GM12878 (cell line): ENCODE data around the gene KRTAP5-11. TPM values are rescaled to one million over a fixed set of nuclear protein-coding genes. Genes with fewer than 3 reads are reported as not detected.
A peak's percentile ranks its signal among the peaks of the same experiment; 100 is the strongest.

Experiments used
- ATAC-seq: fragments of 200-7000 bp; cut with Tn5 transposase; 3 replicates; pipeline ENCODE4 v1.9.1; 2020; ENCODE audit warnings: mild to moderate bottlenecking, moderate library complexity
- BruUV-seq: library from RNA; stranded (reverse); fragments of 400-500 nt; replicated peaks from 2 replicates; lab custom pipeline; 2021; lab: Mats Ljungman, UMichigan
- CTCF ChIA-PET: fragments of 300-600 bp; sonication (Branson Sonifier 250); formaldehyde crosslinking; extraction: SDS; loops from one replicate; lab custom pipeline; 2021; ENCODE audit warnings: inconsistent platforms; lab: Yijun Ruan, JAX
- POLR2A ChIA-PET: fragments of 350-600 bp; formaldehyde crosslinking; extraction: SDS; loops from one replicate; lab custom pipeline; 2021; ENCODE audit warnings: inconsistent platforms; lab: Charles Lee
- RAD21 ChIA-PET: fragments of 300-600 bp; sonication (Branson Sonifier 250); formaldehyde crosslinking; loops from one replicate; lab custom pipeline; 2023; ENCODE audit warnings: antibody characterized with exemption; ENCODE audit not compliant: unreplicated experiment; lab: Charles Lee
- SMC1A ChIA-PET: fragments of 300-600 bp; sonication (Branson Sonifier 250); formaldehyde crosslinking; loops from one replicate; lab custom pipeline; 2023; ENCODE audit not compliant: unreplicated experiment, uncharacterized antibody; lab: Charles Lee
- DNase-seq: peaks from one replicate; pipeline ENCODE4 v3.0.0-alpha.2; 2011; ENCODE audit warnings: low read depth, low spot score
- FAIRE-seq: peaks from 3 replicates; lab custom pipeline; 2011; peaks lifted over from hg19 to GRCh38; lab: Jason Lieb, UNC
- H2AFZ ChIP-seq: 2 replicates; pipeline ENCODE4 v1.6.0; 2011; ENCODE audit warnings: low read depth, low read length, control low read depth; ENCODE audit not compliant: control insufficient read depth
- H3K27ac ChIP-seq: 2 replicates; pipeline ENCODE4 v1.5.1; 2011; ENCODE audit warnings: control low read depth; ENCODE audit not compliant: control insufficient read depth, insufficient read depth
- H3K27me3 ChIP-seq, 2 experiments: replicated peaks in 1 of 2; 2 replicates each; pipeline versions ENCODE4 v1.6.0 to v1.6.1; 2011; ENCODE audit warnings: low read length in 1 of 2; ENCODE audit not compliant: control insufficient read depth in 2 of 2, insufficient read depth in 2 of 2
- H3K36me3 ChIP-seq, 2 experiments: 2 replicates each; pipeline ENCODE4 v1.5.1; 2011; ENCODE audit warnings: low read length in 1 of 2; ENCODE audit not compliant: control insufficient read depth in 2 of 2, insufficient read depth in 2 of 2
- H3K4me1 ChIP-seq: 2 replicates; pipeline ENCODE4 v1.6.1; 2011; ENCODE audit warnings: mild to moderate bottlenecking, low read length, moderate library complexity, mixed read lengths; ENCODE audit not compliant: control insufficient read depth, insufficient read depth
- H3K4me2 ChIP-seq: 2 replicates; pipeline ENCODE4 v1.6.0; 2011; ENCODE audit warnings: control low read depth; ENCODE audit not compliant: control insufficient read depth, insufficient read depth
- H3K4me3 ChIP-seq: fragments of 200-600 bp; sonication (generic); 2 replicates; pipeline ENCODE4 v1.5.1; 2016
- H3K79me2 ChIP-seq: 2 replicates; pipeline ENCODE4 v1.6.0; 2011; ENCODE audit warnings: low read length; ENCODE audit not compliant: control insufficient read depth, insufficient read depth
- H3K9ac ChIP-seq: 2 replicates; pipeline ENCODE4 v1.8.0; 2011; ENCODE audit warnings: low read length, control low read depth, mixed read lengths; ENCODE audit not compliant: control insufficient read depth, insufficient read depth
- H3K9me3 ChIP-seq: replicated peaks from 3 replicates; pipeline ENCODE4 v1.5.1; 2011; ENCODE audit warnings: mild to moderate bottlenecking, low read length; ENCODE audit not compliant: control insufficient read depth, insufficient read depth
- H4K20me1 ChIP-seq: 2 replicates; pipeline ENCODE4 v1.6.0; 2011; ENCODE audit not compliant: control insufficient read depth, insufficient read depth
- ASH2L ChIP-seq: fragments of 300-600, 200-600 bp; sonication (generic); IDR thresholded peaks from 2 replicates; pipeline ENCODE4 v1.6.1; 2017; ENCODE audit warnings: low read depth, mild to moderate bottlenecking, borderline replicate concordance
- BCL11A ChIP-seq: IDR thresholded peaks from 2 replicates; pipeline ENCODE4 v1.6.1; 2011; ENCODE audit warnings: low read depth, low read length
- BMI1 ChIP-seq: fragments of 450-650 bp; IDR thresholded peaks from 2 replicates; pipeline ENCODE4 v1.6.1; 2016; ENCODE audit warnings: mild to moderate bottlenecking, moderate library complexity, borderline replicate concordance
- GABPA ChIP-seq: IDR thresholded peaks from 2 replicates; pipeline ENCODE4 v1.6.1; 2014; ENCODE audit warnings: antibody characterized with exemption, low read depth, mild to moderate bottlenecking, inconsistent platforms
- SMC3 ChIP-seq: IDR thresholded peaks from 2 replicates; pipeline ENCODE4 v1.6.1; 2011; ENCODE audit warnings: low read length, improper control_type of control experiment, borderline replicate concordance
- STAT1 ChIP-seq: fragments of 450-650 bp; conservative IDR thresholded peaks from 2 replicates; pipeline ENCODE4 v1.6.1; 2014; ENCODE audit warnings: antibody characterized with exemption, mild to moderate bottlenecking
- SUZ12 ChIP-seq: fragments of 200-600 bp; sonication (generic); IDR thresholded peaks from one replicate; pipeline ENCODE4 v1.6.1; 2018; ENCODE audit warnings: antibody characterized with exemption, mild to moderate bottlenecking; ENCODE audit not compliant: unreplicated experiment
- TAF1 ChIP-seq: IDR thresholded peaks from 2 replicates; pipeline ENCODE4 v1.6.1; 2011; ENCODE audit warnings: mild to moderate bottlenecking, low read depth, low read length, borderline replicate concordance
- ZNF207 ChIP-seq: fragments of 450-650 bp; IDR thresholded peaks from 2 replicates; pipeline ENCODE4 v1.6.1; 2014; ENCODE audit warnings: antibody characterized with exemption, mild to moderate bottlenecking, borderline replicate concordance
- WGBS: methylation state at CpG from one replicate; pipeline ENCODE4 v1.1.6; 2016; ENCODE audit warnings: low lambda C conversion rate; ENCODE audit not compliant: insufficient replicate concordance, insufficient coverage; ENCODE audit errors: missing lambda C conversion rate; 5-methylcytosine and 5-hydroxymethylcytosine counted together
- in situ Hi-C: fragments of 300-500 bp; cut with MboI; formaldehyde crosslinking; loops from 9 replicates; pipeline ENCODE4 v1.14.3; 2018; ENCODE audit warnings: mixed read lengths
- intact Hi-C: fragments of 100-400 bp; cut with micrococcal nuclease; formaldehyde crosslinking; loops from one replicate; pipeline ENCODE4 v1.14.2; 2022; ENCODE audit not compliant: unreplicated experiment
- polyA plus RNA-seq, 11 experiments: library from polyadenylated mRNA; depleted of rRNA in 4 of 11; unstranded in 6 of 11; stranded (reverse) in 5 of 11; fragments of >200 nt; fragmentation: Nextera tagmentation in 4 of 11; fragmentation: Illumina TruSeq in 1 of 11; extraction: Ambion mirVana in 4 of 11; extraction: Trizol in 1 of 11; gene quantifications; 1 replicate in 1 of 11; 2 replicates in 10 of 11; pipeline versions ENCODE4 v1.2.1 to v1.2.3, GENCODE V29; 2011 to 2016; ENCODE audit warnings: inconsistent platforms in 2 of 11, missing spikeins in 2 of 11, low read depth in 1 of 11
- total RNA-seq, 4 experiments: library from RNA; depleted of rRNA in 3 of 4; stranded (reverse); fragments of >200 nt in 3 of 4; fragmentation: Illumina TruSeq in 1 of 4; extraction: Trizol in 1 of 4; gene quantifications; 2 replicates each; pipeline versions ENCODE4 v1.2.1 to v1.2.3, GENCODE V29; 2013 to 2021
- TF ChIP-seq, protein P1 (sequence below): fragments of 450-650 bp; formaldehyde crosslinking; IDR thresholded peaks from 2 replicates; pipeline ENCODE4 v1.5.0; 2022; ENCODE audit warnings: mild to moderate bottlenecking, missing genetic modification characterization
- TF ChIP-seq, protein P2 (sequence below): IDR thresholded peaks from 2 replicates; pipeline ENCODE4 v1.6.1; 2012; ENCODE audit warnings: low read depth, low read length, improper control_type of control experiment
- TF ChIP-seq, protein P3 (sequence below): IDR thresholded peaks from 2 replicates; pipeline ENCODE4 v1.6.1; 2011; ENCODE audit warnings: mild to moderate bottlenecking, low read depth, low read length, moderate library complexity; ENCODE audit not compliant: insufficient replicate concordance
- TF ChIP-seq, protein P4 (sequence below): IDR thresholded peaks from 2 replicates; pipeline ENCODE4 v1.6.1; 2012; ENCODE audit warnings: low read length, inconsistent platforms

Gene KRTAP5-11
- total and polyA plus RNA-seq, 10 of the 15 experiments (the other 5 are each of a cell fraction or from before 2014, with no cell fraction given): not detected

DNA sequence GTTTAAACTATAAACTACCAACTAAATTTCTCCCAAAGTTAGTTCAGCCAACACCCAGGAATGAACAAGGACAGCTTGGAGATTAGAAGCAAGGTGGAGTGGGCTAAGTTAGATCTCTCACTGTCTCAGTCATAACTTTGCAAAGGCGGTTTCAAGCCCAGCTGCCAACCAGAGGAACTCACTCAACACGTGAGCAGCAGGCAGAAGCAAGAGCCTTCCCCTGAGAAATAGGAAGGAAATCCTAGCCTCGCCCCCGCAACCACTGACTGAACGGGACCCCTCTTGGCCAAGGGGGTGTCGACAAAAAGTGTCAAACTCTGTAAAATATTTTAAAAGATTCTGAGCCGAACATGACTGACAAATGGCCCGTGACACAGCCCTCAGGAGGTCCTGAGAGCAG lies 38.8 kb downstream of the KRTAP5-11 start:
- H3K27ac ChIP-seq: 0 out of 2 replicates have a peak overlapping the region, but pooled peaks have one; percentile 18
- no peak overlapping the region; the same call in 1 of the 2 replicates for H3K4me2 ChIP-seq
- BruUV-seq: no TSS peak
- peak overlapping the region; percentile 34; the same call in 1 of the 2 replicates for H2AFZ ChIP-seq
- 2% methylated on average over 8 of the region's 8 CpGs for WGBS
- in situ Hi-C loops: no loop called here
- ChIA-PET RAD21 (no interaction called here), CTCF (no interaction called here), POLR2A (no interaction called here), SMC1A (no interaction called here)
- H3K27me3 ChIP-seq: no peaks in the 10 kb centered on the region
- no peak for DNase-seq
- H3K4me1 ChIP-seq: peaks cover 41% of the 10 kb centered on the region
- no peaks in the 10 kb centered on the region for H4K20me1 ChIP-seq
- intact Hi-C loops: no loop called here
- no peak for FAIRE-seq
- H3K9ac ChIP-seq: no peak overlapping the region
- no peak overlapping the region for H3K4me3 ChIP-seq
- no peaks in the 10 kb centered on the region for H3K36me3 ChIP-seq
- H3K9me3 ChIP-seq: peaks cover 38% of the 10 kb centered on the region
- H3K79me2 ChIP-seq: no peaks in the 10 kb centered on the region
- ATAC-seq: no peak
- TF ChIP-seq, protein P1, sequence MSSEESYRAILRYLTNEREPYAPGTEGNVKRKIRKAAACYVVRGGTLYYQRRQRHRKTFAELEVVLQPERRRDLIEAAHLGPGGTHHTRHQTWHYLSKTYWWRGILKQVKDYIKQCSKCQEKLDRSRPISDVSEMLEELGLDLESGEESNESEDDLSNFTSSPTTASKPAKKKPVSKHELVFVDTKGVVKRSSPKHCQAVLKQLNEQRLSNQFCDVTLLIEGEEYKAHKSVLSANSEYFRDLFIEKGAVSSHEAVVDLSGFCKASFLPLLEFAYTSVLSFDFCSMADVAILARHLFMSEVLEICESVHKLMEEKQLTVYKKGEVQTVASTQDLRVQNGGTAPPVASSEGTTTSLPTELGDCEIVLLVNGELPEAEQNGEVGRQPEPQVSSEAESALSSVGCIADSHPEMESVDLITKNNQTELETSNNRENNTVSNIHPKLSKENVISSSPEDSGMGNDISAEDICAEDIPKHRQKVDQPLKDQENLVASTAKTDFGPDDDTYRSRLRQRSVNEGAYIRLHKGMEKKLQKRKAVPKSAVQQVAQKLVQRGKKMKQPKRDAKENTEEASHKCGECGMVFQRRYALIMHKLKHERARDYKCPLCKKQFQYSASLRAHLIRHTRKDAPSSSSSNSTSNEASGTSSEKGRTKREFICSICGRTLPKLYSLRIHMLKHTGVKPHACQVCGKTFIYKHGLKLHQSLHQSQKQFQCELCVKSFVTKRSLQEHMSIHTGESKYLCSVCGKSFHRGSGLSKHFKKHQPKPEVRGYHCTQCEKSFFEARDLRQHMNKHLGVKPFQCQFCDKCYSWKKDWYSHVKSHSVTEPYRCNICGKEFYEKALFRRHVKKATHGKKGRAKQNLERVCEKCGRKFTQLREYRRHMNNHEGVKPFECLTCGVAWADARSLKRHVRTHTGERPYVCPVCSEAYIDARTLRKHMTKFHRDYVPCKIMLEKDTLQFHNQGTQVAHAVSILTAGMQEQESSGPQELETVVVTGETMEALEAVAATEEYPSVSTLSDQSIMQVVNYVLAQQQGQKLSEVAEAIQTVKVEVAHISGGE (CRISPR knock-in tag): no peak
- TF ChIP-seq SMC3 (no peak), GABPA (no peak), SUZ12 (no peak), ASH2L (no peak), TAF1 (no peak), ZNF207 (no peak), BMI1 (no peak), STAT1 (no peak), BCL11A (no peak)
- TF ChIP-seq, protein P2, sequence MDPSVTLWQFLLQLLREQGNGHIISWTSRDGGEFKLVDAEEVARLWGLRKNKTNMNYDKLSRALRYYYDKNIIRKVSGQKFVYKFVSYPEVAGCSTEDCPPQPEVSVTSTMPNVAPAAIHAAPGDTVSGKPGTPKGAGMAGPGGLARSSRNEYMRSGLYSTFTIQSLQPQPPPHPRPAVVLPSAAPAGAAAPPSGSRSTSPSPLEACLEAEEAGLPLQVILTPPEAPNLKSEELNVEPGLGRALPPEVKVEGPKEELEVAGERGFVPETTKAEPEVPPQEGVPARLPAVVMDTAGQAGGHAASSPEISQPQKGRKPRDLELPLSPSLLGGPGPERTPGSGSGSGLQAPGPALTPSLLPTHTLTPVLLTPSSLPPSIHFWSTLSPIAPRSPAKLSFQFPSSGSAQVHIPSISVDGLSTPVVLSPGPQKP: no peak
- TF ChIP-seq, protein P3, sequence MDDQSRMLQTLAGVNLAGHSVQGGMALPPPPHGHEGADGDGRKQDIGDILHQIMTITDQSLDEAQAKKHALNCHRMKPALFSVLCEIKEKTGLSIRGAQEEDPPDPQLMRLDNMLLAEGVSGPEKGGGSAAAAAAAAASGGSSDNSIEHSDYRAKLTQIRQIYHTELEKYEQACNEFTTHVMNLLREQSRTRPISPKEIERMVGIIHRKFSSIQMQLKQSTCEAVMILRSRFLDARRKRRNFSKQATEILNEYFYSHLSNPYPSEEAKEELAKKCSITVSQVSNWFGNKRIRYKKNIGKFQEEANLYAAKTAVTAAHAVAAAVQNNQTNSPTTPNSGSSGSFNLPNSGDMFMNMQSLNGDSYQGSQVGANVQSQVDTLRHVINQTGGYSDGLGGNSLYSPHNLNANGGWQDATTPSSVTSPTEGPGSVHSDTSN: no peak
- TF ChIP-seq, protein P4, sequence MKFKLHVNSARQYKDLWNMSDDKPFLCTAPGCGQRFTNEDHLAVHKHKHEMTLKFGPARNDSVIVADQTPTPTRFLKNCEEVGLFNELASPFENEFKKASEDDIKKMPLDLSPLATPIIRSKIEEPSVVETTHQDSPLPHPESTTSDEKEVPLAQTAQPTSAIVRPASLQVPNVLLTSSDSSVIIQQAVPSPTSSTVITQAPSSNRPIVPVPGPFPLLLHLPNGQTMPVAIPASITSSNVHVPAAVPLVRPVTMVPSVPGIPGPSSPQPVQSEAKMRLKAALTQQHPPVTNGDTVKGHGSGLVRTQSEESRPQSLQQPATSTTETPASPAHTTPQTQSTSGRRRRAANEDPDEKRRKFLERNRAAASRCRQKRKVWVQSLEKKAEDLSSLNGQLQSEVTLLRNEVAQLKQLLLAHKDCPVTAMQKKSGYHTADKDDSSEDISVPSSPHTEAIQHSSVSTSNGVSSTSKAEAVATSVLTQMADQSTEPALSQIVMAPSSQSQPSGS: no peak
